ENCODE measurements around the gene ZNF544.
"Not testable (repeated sequence)": the region's sequence is repeated elsewhere in the genome, so short reads cannot be mapped to it uniquely, and the experiment has no call there.

ZNF544 gene

DNA sequence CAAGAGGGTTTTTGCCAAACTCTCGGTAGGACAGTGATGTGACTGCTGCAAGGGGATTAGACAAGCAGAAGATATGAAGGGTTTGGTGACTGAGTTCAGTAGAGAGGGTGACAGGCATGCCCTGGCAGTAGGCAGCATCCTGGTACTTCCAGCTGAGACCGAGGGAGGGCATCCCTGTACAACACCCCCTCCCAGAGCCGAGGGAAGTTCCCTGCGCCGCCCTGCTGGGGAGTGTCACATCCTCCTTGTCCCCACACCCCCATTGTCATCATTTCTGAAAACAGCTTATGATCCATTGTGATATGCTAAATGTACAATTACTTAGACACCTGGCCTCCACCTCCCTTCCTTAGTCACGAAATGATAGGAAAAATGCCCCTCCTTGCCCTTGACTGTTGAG, 14.6 kb downstream of the ZNF544 start:
- FAIRE-seq: no peak
- no peak for DNase-seq (ENCODE audit: insufficient read length, low spot score)
- TF ChIP-seq POLR2A (IDR thresholded peaks at IDR 0.05; ENCODE audit: low read depth, low read length) (no peak), PAX5 (IDR thresholded peaks at IDR 0.05; ENCODE audit: insufficient read depth, low read length, severe bottlenecking) (no peak), TAF1 (IDR thresholded peaks at IDR 0.05; ENCODE audit: low read depth, low read length) (no peak), POU2F2 (IDR thresholded peaks at IDR 0.05; ENCODE audit: low read depth, low read length) (no peak), SPI1 (IDR thresholded peaks at IDR 0.05; ENCODE audit: low read depth, low read length) (no peak), POLR2AphosphoS5 (IDR thresholded peaks at IDR 0.05; ENCODE audit: low read depth, low read length) (no peak)

DNA sequence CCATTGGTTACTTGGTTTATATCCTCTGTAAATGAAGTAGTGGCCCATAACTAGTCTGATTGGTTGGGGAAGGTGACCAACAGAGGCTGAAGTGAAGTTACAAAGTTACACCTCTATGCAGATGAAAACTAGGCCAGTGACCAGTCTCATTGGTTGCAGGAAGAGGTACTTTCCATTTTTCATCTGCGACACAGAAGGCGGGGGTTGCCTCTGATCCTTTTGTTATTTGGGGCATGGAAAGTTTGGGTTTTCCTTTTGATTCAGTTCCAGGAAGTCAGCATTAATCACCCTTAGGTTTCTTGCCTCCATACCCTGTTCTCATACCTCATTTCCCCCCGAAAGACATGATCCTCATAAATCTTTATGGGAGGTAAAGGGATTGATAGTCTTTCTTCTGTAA, 20.2 kb downstream of the ZNF544 start:
- DNase-seq (ENCODE audit: insufficient read length, low spot score) (no peak), FAIRE-seq (no peak)
- no peak for TF ChIP-seq POU2F2 (IDR thresholded peaks at IDR 0.05; ENCODE audit: low read depth, low read length)
- no peak for TF ChIP-seq TAF1 (IDR thresholded peaks at IDR 0.05; ENCODE audit: low read depth, low read length)
- TF ChIP-seq PAX5 (IDR thresholded peaks at IDR 0.05; ENCODE audit: insufficient read depth, low read length, severe bottlenecking): no peak

DNA sequence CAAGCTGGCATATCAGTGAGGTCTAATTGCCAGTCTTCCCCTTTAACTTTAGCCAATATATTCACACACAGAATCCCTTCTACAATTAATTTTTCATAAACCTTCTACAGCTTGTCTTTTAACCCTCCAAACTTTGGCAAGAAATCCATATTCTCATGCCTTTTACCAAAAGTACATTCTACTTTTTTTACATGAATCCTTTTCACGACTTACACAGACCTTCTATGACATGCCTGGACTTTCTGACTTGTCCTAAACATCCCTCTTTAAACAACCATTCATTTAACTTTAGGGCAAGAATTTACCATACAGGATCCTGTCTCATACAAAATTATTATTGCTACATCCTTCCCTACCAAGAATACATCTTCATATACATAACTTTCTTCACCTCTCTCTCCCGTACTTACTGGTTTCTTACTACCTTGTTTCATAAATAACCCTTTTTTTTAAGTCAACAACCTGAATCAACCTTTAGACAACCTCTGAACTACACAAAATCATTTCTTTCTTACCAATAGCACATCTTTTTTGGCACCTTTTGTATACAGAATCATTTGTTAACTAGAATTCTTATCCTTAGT, 23.5 kb downstream of the ZNF544 start:
- FAIRE-seq: no peak
- TF ChIP-seq POU2F2 (IDR thresholded peaks at IDR 0.05; ENCODE audit: low read depth, low read length): no peak
- TF ChIP-seq POLR2A (IDR thresholded peaks at IDR 0.05; ENCODE audit: low read depth, low read length): no peak
- no peak for TF ChIP-seq TAF1 (IDR thresholded peaks at IDR 0.05; ENCODE audit: low read depth, low read length)
- TF ChIP-seq POLR2AphosphoS5 (IDR thresholded peaks at IDR 0.05; ENCODE audit: low read depth, low read length): no peak
- TF ChIP-seq PAX5 (IDR thresholded peaks at IDR 0.05; ENCODE audit: insufficient read depth, low read length, severe bottlenecking): no peak
- no peak for TF ChIP-seq SPI1 (IDR thresholded peaks at IDR 0.05; ENCODE audit: low read depth, low read length)
- DNase-seq (ENCODE audit: insufficient read length, low spot score): no peak

DNA sequence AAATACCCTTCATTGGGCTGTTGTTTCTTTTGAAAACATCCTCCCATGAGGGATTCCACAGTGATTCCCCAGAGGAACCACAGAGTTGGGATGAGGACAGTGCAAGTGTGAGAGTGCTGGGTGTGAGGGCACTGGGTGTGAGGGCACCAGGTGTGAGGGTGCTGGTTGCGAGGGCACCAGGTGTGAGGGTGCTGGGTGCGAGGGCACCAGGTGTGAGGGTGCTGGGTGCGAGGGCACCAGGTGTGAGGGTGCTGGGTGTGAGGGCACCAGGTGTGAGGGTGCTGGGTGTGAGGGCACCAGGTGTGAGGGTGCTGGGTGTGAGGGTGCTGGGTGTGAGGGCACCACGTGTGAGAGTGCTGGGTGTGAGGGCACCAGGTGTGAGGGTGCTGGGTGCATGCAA, 29.5 kb downstream of the ZNF544 start:
- not testable (repeated sequence) for DNase-seq (ENCODE audit: insufficient read length, low spot score); FAIRE-seq

DNA sequence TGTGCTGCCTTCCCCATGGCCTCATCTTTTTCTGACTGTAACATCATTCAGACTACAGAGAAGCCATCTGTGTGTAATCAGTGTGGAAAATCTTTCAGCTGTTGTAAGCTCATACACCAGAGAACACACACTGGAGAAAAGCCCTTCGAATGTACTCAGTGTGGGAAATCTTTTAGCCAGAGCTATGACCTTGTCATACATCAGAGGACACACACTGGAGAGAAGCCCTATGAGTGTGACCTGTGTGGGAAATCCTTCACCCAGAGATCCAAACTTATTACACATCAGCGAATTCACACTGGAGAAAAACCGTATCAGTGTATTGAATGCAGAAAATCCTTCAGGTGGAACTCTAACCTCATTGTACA, 32.9 kb downstream of the ZNF544 start:
- TF ChIP-seq TAF1 (IDR thresholded peaks at IDR 0.05; ENCODE audit: low read depth, low read length): no peak
- FAIRE-seq: no peak
- no peak for DNase-seq (ENCODE audit: insufficient read length, low spot score)

DNA sequence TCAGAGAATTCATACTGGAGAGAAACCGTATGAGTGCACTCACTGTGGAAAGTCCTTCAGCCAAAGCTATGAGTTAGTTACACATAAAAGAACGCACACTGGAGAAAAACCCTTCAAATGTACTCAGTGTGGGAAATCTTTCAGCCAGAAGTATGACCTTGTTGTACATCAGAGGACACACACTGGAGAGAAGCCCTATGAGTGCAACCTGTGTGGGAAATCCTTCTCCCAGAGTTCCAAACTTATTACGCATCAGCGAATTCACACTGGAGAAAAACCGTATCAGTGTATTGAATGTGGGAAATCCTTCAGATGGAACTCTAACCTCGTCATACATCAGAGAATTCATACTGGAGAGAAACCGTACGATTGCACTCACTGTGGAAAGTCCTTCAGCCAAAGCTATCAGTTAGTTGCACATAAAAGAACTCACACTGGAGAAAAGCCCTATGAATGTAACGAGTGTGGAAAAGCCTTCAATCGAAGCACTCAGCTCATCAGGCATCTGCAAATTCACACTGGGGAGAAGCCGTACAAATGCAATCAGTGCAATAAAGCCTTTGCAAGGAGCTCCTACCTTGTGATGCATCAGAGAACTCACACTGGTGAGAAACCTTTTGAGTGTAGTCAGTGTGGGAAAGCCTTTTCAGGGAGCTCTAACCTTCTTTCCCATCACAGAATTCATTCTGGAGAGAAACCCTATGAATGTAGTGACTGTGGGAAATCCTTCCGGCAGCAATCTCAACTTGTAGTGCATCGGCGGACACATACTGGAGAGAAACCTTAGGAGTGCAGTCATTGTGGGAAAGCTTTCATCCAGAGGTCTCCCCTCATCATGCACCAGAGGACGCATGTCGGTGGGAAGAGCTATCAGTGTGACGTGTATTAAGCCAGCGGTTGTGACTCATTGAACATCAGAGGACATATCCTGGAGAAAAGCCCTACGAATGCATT, 33.5 kb downstream of the ZNF544 start:
- FAIRE-seq (no peak), DNase-seq (ENCODE audit: insufficient read length, low spot score) (no peak)
- TF ChIP-seq POLR2A (IDR thresholded peaks at IDR 0.05; ENCODE audit: low read depth, low read length) (no peak), POU2F2 (IDR thresholded peaks at IDR 0.05; ENCODE audit: low read depth, low read length) (no peak), PAX5 (IDR thresholded peaks at IDR 0.05; ENCODE audit: insufficient read depth, low read length, severe bottlenecking) (no peak), SPI1 (IDR thresholded peaks at IDR 0.05; ENCODE audit: low read depth, low read length) (no peak), TAF1 (IDR thresholded peaks at IDR 0.05; ENCODE audit: low read depth, low read length) (no peak)

DNA sequence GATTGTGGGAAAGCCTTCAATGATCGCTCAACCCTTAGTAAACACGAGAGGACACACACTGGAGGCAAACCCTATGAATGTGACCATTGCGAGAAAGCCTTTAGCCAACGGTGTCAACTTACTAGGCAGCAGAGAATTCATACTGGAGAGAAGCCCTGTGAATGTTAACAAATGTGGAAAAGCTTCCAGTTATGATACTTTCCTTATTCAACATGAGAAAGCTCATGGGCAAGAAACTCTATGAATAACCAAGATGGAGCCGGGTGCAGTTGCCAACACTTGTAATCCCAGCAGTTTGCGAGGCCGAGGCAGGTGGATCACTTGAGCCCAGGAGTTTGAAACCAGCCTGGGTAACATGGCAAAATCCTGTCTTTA, 34.2 kb downstream of the ZNF544 start:
- DNase-seq (ENCODE audit: insufficient read length, low spot score): no peak
- no peak for FAIRE-seq

DNA sequence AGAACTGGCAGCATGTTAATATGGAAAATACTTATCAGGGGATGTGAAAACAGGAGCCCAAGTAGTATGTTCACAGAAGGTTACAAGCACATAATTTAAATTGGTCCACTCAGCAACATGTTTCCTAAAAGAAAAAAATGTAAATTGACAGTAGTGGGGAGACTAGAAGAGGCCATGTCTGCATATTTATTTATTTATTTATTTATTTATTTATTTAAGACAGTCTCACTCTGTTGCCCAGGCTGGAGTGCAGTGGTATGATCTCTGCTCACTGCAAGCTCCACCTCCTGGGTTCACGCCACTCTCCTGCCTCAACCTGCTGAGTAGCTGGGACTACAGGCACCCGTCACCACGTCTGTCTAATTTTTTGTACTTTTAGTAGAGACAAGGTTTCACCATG, 36.4 kb downstream of the ZNF544 start:
- TF ChIP-seq SPI1 (IDR thresholded peaks at IDR 0.05; ENCODE audit: low read depth, low read length): no peak
- TF ChIP-seq POLR2AphosphoS5 (IDR thresholded peaks at IDR 0.05; ENCODE audit: low read depth, low read length): no peak
- TF ChIP-seq PAX5 (IDR thresholded peaks at IDR 0.05; ENCODE audit: insufficient read depth, low read length, severe bottlenecking): no peak
- TF ChIP-seq POLR2A (IDR thresholded peaks at IDR 0.05; ENCODE audit: low read depth, low read length): no peak
- no peak for TF ChIP-seq POU2F2 (IDR thresholded peaks at IDR 0.05; ENCODE audit: low read depth, low read length)
- TF ChIP-seq TAF1 (IDR thresholded peaks at IDR 0.05; ENCODE audit: low read depth, low read length): no peak
- FAIRE-seq (no peak), DNase-seq (ENCODE audit: insufficient read length, low spot score) (no peak)

More for the DNA sequence above, 34.2 kb downstream of the ZNF544 start:
- TF ChIP-seq POU2F2 (IDR thresholded peaks at IDR 0.05; ENCODE audit: low read depth, low read length) (no peak), TAF1 (IDR thresholded peaks at IDR 0.05; ENCODE audit: low read depth, low read length) (no peak), PAX5 (IDR thresholded peaks at IDR 0.05; ENCODE audit: insufficient read depth, low read length, severe bottlenecking) (no peak), POLR2A (IDR thresholded peaks at IDR 0.05; ENCODE audit: low read depth, low read length) (no peak), POLR2AphosphoS5 (IDR thresholded peaks at IDR 0.05; ENCODE audit: low read depth, low read length) (no peak), SPI1 (IDR thresholded peaks at IDR 0.05; ENCODE audit: low read depth, low read length) (no peak)

DNA sequence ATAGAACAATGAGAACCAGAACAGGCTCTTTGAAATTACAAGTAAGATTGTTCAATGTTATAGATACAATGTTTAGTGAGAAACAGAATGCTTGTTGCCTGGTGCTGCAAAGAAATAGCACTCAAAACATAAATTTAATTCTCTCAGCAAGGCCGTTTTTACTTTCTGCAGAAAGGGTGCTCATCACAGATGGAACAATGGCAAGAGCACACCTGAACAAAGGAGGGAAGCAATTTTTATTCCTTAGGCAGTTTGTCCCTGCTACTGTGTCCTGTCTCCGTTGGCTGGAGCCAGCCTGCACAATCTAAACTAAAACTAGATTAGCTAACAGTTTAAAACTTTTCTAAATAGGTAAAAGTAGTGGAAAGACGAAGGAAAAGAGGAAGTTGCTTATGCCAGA, 39.6 kb downstream of the ZNF544 start:
- TF ChIP-seq POLR2A (IDR thresholded peaks at IDR 0.05; ENCODE audit: low read depth, low read length) (no peak), SPI1 (IDR thresholded peaks at IDR 0.05; ENCODE audit: low read depth, low read length) (no peak), POLR2AphosphoS5 (IDR thresholded peaks at IDR 0.05; ENCODE audit: low read depth, low read length) (no peak), POU2F2 (IDR thresholded peaks at IDR 0.05; ENCODE audit: low read depth, low read length) (no peak), PAX5 (IDR thresholded peaks at IDR 0.05; ENCODE audit: insufficient read depth, low read length, severe bottlenecking) (no peak)
- no peak for DNase-seq (ENCODE audit: insufficient read length, low spot score)
- no peak for FAIRE-seq

DNA sequence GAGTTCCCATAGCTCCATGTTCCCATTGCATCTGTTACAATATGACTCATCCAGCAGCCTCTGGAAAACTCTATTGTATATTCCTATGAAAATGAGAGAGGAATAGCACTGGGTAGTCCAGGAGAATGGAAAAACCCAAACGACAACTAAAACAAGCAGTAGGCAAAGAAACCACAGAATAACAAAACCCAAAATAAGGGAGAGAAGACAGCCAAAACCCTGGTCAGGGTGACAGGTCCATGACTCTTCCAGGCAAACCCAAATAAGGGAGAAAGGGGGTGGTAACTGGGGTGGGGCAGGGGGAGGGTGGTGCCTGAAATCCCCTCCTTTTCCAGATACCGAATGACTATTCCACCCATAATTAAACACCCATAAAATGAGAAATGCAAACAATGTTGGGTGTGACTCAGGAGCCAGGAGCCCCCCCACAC, 46.1 kb downstream of the ZNF544 start:
- DNase-seq (ENCODE audit: insufficient read length, low spot score) (no peak), FAIRE-seq (no peak)
- TF ChIP-seq TAF1 (IDR thresholded peaks at IDR 0.05; ENCODE audit: low read depth, low read length) (no peak), PAX5 (IDR thresholded peaks at IDR 0.05; ENCODE audit: insufficient read depth, low read length, severe bottlenecking) (no peak)

Data from GM12891 (cell line).